B cell (primary cell): ENCODE data around the gene B4GALT5. TPM values are rescaled to one million over a fixed set of nuclear protein-coding genes. Genes with fewer than 3 reads are reported as not detected.
A peak's percentile ranks its signal among the peaks of the same experiment; 100 is the strongest.

ENCODE experiments used
- ATAC-seq: fragments of 200-7000 bp; cut with Tn5 transposase; one replicate; pipeline ENCODE4 v1.10.0; 2021; ENCODE audit warnings: low read depth, mild to moderate bottlenecking, moderate number of reproducible peaks, moderate library complexity
- CTCF ChIA-PET: fragments of 350-600 bp; sonication (Branson Sonifier 250); formaldehyde crosslinking; loops from one replicate; lab custom pipeline; 2021; ENCODE audit warnings: antibody characterized with exemption, inconsistent platforms; lab: Charles Lee
- POLR2A ChIA-PET: fragments of 350-600 bp; sonication (Branson Sonifier 250); formaldehyde crosslinking; loops from one replicate; lab custom pipeline; 2021; ENCODE audit warnings: antibody characterized with exemption; lab: Charles Lee
- DNase-seq: peaks from one replicate; pipeline ENCODE4 v3.0.0; 2013
- H2AFZ ChIP-seq: 2 replicates; pipeline ENCODE4 v1.6.1; 2012; ENCODE audit warnings: mild to moderate bottlenecking, low read depth, low read length; ENCODE audit not compliant: insufficient read depth, poor library complexity, severe bottlenecking
- H3K27ac ChIP-seq, 2 donors: 1 replicate in 1 of 2; 2 replicates in 1 of 2; pipeline ENCODE4 v1.5.1; 2012 to 2013; ENCODE audit warnings: low read length in 2 of 2, mild to moderate bottlenecking in 2 of 2, moderate library complexity in 1 of 2
- H3K27me3 ChIP-seq, 4 experiments: fragments of 200-600 bp in 1 of 4; sonication (generic) in 1 of 4; replicated peaks in 1 of 4; 1 replicate in 2 of 4; 2 replicates in 2 of 4; pipeline versions ENCODE4 v1.6.1 to v1.7.0; 2013 to 2016; ENCODE audit warnings: low read length in 3 of 4, mild to moderate bottlenecking in 2 of 4, mixed read lengths in 1 of 4, moderate library complexity in 1 of 4; ENCODE audit not compliant: insufficient read depth in 4 of 4, control insufficient read depth in 3 of 4; ENCODE audit errors: control extremely low read depth in 1 of 4
- H3K36me3 ChIP-seq, 2 experiments: replicated peaks in 1 of 2; 1 replicate in 1 of 2; 2 replicates in 1 of 2; pipeline versions ENCODE4 v1.6.1 to v1.7.1; 2013; ENCODE audit warnings: low read length in 1 of 2; ENCODE audit not compliant: insufficient read depth in 2 of 2, control insufficient read depth in 1 of 2; ENCODE audit errors: control extremely low read depth in 1 of 2, extremely low read depth in 1 of 2
- H3K4me1 ChIP-seq, 2 donors: fragments of 200-600 bp in 1 of 2; sonication (generic) in 1 of 2; 1 replicate in 1 of 2; 2 replicates in 1 of 2; pipeline versions ENCODE4 v1.5.1 to v1.6.1; 2013 to 2017; ENCODE audit warnings: low read length in 2 of 2; ENCODE audit not compliant: control insufficient read depth in 2 of 2, insufficient read depth in 2 of 2
- H3K4me2 ChIP-seq: replicated peaks from 2 replicates; pipeline ENCODE3; 2012; ENCODE audit warnings: mild to moderate bottlenecking, low read depth, low read length; ENCODE audit not compliant: poor library complexity, severe bottlenecking
- H3K4me3 ChIP-seq, 5 experiments: fragments of 200-600 bp in 1 of 5; sonication (generic) in 1 of 5; 1 replicate in 3 of 5; 2 replicates in 2 of 5; pipeline versions ENCODE4 v1.5.1 to v1.7.0; 2011 to 2016; ENCODE audit warnings: low read length in 4 of 5, mild to moderate bottlenecking in 4 of 5, low read depth in 2 of 5, control low read depth in 1 of 5, moderate library complexity in 1 of 5; ENCODE audit not compliant: insufficient read depth in 1 of 5; ENCODE audit errors: control extremely low read depth in 1 of 5, extremely low read depth in 1 of 5
- H3K79me2 ChIP-seq: fragments of 200-600 bp; sonication (generic); one replicate; pipeline ENCODE4 v1.6.0; 2016; ENCODE audit warnings: low read length; ENCODE audit not compliant: control insufficient read depth, insufficient read depth
- H3K9ac ChIP-seq: fragments of 200-600 bp; sonication (generic); 2 replicates; pipeline ENCODE4 v1.6.1; 2017; ENCODE audit warnings: mild to moderate bottlenecking, low read length, moderate library complexity
- H3K9me3 ChIP-seq, 3 donors: one replicate each; pipeline versions ENCODE4 v1.6.1 to v1.7.1; 2013; ENCODE audit warnings: low read length in 2 of 3; ENCODE audit not compliant: control insufficient read depth in 2 of 3, insufficient read depth in 1 of 3; ENCODE audit errors: control extremely low read depth in 1 of 3
- H4K20me1 ChIP-seq: 2 replicates; pipeline ENCODE4 v1.6.0; 2012; ENCODE audit warnings: mild to moderate bottlenecking, low read length; ENCODE audit not compliant: insufficient read depth, control insufficient read depth, poor library complexity, severe bottlenecking
- H3K27ac Mint-ChIP-seq: one replicate; pipeline ENCODE4 v1.8.0; 2021; ENCODE audit warnings: mixed read lengths
- H3K27me3 Mint-ChIP-seq: one replicate; pipeline ENCODE4 v1.8.0; 2021; ENCODE audit warnings: mixed read lengths
- H3K4me1 Mint-ChIP-seq: one replicate; pipeline ENCODE4 v1.8.0; 2021; ENCODE audit warnings: mixed read lengths
- H3K4me3 Mint-ChIP-seq: one replicate; pipeline ENCODE4 v1.8.0; 2021; ENCODE audit warnings: mixed read lengths
- H3K9me3 Mint-ChIP-seq: one replicate; pipeline ENCODE4 v1.8.0; 2022; ENCODE audit warnings: mixed read lengths; ENCODE audit not compliant: insufficient read depth
- EZH2 ChIP-seq: IDR thresholded peaks from 2 replicates; pipeline ENCODE4 v1.6.1; 2012; ENCODE audit warnings: borderline replicate concordance, low read depth, mild to moderate bottlenecking, moderate library complexity, low read length; ENCODE audit not compliant: insufficient read depth, poor library complexity, severe bottlenecking
- WGBS: methylation state at CpG from one replicate; pipeline ENCODE4 v1.1.5; 2013; ENCODE audit warnings: missing lambda C conversion rate; ENCODE audit not compliant: insufficient coverage; 5-methylcytosine and 5-hydroxymethylcytosine counted together
- intact Hi-C: fragments of 100-400 bp; cut with micrococcal nuclease; formaldehyde crosslinking; loops from one replicate; pipeline ENCODE4 v1.10.0; 2022
- polyA plus RNA-seq: library from polyadenylated mRNA; depleted of rRNA; stranded (reverse); fragments of >200 nt; gene quantifications from 2 replicates; pipeline ENCODE4 v1.2.3, GENCODE V29; 2012
- total RNA-seq, 2 donors: library from RNA; stranded (reverse); fragments of 120-200 nt in 1 of 2; gene quantifications; 1 replicate in 1 of 2; 2 replicates in 1 of 2; pipeline versions ENCODE4 v1.2.3 to v1.2.4, GENCODE V29; 2013 to 2022
- TF ChIP-seq, protein P1 (sequence below): fragments of 200-600 bp; IDR thresholded peaks from one replicate; pipeline ENCODE4 v1.8.0; 2022; ENCODE audit warnings: antibody characterized with exemption, mild to moderate bottlenecking

B4GALT5 gene
- total and polyA plus RNA-seq, 2 donors (not counting 1 experiment from before 2014, with no cell fraction given), result 3.4 to 7.3 TPM

DNA sequence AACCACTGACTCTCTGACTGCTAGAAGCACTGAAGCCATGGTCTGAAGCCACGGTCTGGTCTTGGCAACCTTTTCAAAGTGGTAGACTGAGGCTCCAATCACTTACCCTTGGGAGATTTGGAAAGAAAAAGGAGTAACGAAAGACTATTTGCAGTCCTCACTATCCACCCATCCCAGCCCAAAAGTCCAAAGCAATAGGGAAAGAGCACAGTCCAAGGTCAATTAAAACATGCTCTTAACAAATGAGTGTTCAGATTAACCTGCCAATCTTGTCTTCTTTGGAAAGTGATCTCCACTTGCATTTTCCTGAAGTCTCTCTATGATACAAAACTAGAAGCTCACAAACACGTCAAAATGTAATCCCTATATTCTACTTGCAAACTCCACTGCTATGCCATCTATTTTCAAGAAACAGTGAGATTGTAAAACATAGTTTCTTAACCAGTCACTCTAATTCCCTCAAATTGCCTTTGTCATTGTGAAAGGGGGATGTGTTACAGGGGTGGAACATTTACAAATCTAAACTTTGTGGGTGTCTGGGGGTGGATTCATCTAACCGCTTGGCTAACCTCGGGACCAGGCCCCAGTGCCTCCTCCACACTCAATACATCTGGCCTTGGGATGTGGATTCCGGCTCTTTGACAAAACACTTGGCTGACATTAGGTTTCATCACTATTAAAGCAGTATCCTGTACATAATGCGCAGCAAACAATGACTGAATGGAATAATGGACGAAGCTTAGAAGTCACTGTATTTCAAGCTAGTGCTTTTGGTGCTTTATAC is 56.4 kb downstream of the B4GALT5 start:
- Mint-ChIP-seq H3K4me1 (peaks cover 7% of the 10 kb centered on the region), H3K27me3 (no peaks in the 10 kb centered on the region), H3K27ac (no peak overlapping the region), H3K4me3 (no peak overlapping the region), H3K9me3 (no peaks in the 10 kb centered on the region)
- H3K79me2 ChIP-seq, result peaks cover 20% of the 10 kb centered on the region
- no peak for TF ChIP-seq EZH2
- TF ChIP-seq, protein P1, sequence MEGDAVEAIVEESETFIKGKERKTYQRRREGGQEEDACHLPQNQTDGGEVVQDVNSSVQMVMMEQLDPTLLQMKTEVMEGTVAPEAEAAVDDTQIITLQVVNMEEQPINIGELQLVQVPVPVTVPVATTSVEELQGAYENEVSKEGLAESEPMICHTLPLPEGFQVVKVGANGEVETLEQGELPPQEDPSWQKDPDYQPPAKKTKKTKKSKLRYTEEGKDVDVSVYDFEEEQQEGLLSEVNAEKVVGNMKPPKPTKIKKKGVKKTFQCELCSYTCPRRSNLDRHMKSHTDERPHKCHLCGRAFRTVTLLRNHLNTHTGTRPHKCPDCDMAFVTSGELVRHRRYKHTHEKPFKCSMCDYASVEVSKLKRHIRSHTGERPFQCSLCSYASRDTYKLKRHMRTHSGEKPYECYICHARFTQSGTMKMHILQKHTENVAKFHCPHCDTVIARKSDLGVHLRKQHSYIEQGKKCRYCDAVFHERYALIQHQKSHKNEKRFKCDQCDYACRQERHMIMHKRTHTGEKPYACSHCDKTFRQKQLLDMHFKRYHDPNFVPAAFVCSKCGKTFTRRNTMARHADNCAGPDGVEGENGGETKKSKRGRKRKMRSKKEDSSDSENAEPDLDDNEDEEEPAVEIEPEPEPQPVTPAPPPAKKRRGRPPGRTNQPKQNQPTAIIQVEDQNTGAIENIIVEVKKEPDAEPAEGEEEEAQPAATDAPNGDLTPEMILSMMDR, result no peak
- CTCF ChIA-PET, result interaction anchor here (1.2 kb wide), 1 partner anchor 11 kb away, joined by 3 read pairs; no protein-coding TSS in a partner anchor
- no peak overlapping the region for H3K4me3 ChIP-seq
- H3K27ac ChIP-seq, result no peak overlapping the region
- no peak overlapping the region for H3K9ac ChIP-seq
- H3K9me3 ChIP-seq, result peaks cover 0 to 4% (median 0%) of the 10 kb centered on the region in 3 donors
- peaks cover 7 to 23% of the 10 kb centered on the region in 2 experiments for H3K36me3 ChIP-seq
- ATAC-seq, result no peak
- no peak overlapping the region for H3K4me2 ChIP-seq
- no CpG with 5 or more reads among the region's 8 CpGs for WGBS
- H2AFZ ChIP-seq, result no peak overlapping the region
- peaks cover 0 to 7% of the 10 kb centered on the region in 2 donors for H3K4me1 ChIP-seq
- H3K27me3 ChIP-seq, result no peaks in the 10 kb centered on the region
- POLR2A ChIA-PET, result interaction anchor here (0.6 kb wide), 1 partner anchor 1166 kb away, joined by 3 read pairs; no protein-coding TSS in a partner anchor
- intact Hi-C loops, result no loop called here
- peaks cover 13% of the 10 kb centered on the region for H4K20me1 ChIP-seq
- DNase-seq, result no peak

DNA sequence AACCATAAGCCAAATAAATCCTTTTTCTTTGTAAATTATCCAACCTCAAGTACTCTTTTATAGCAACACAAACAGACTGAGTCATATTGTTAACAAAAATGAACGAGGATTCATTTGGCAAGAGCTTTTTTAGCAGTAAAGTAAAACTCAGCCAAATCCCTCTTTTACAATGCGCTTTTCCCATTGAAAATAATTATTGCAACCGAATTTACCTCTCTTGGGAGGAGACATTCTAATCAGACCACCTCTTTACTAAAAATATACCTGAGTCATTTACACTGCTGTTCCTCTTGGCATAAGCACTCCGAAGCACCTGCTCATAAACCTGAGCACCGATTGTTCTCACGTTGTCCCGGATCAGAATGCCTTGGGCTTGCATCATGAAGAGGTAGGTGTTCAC is 57.4 kb downstream of the B4GALT5 start:
- ChIA-PET CTCF (interaction anchor here (0.7 kb wide), 1 partner anchor 189 kb away, joined by 3 read pairs; no protein-coding TSS in a partner anchor), POLR2A (no interaction called here)
- WGBS, result 93% methylated on average over 2 of the region's 7 CpGs
- H3K9me3 ChIP-seq, result peaks cover 0 to 4% (median 0%) of the 10 kb centered on the region in 3 donors
- peaks cover 0 to 7% of the 10 kb centered on the region in 2 donors for H3K4me1 ChIP-seq
- H3K4me2 ChIP-seq, result no peak overlapping the region
- Mint-ChIP-seq H3K4me3 (no peak overlapping the region), H3K4me1 (peaks cover 7% of the 10 kb centered on the region), H3K27ac (peak overlapping the region; percentile 11), H3K27me3 (no peaks in the 10 kb centered on the region), H3K9me3 (no peaks in the 10 kb centered on the region)
- H3K4me3 ChIP-seq, result no peak overlapping the region
- H3K27ac ChIP-seq, result no peak overlapping the region
- peaks cover 8% of the 10 kb centered on the region for H4K20me1 ChIP-seq
- peaks cover 14% of the 10 kb centered on the region for H3K79me2 ChIP-seq
- no peak for ATAC-seq
- TF ChIP-seq EZH2, result no peak
- TF ChIP-seq, protein P1, result no peak
- H3K27me3 ChIP-seq, result no peaks in the 10 kb centered on the region
- H3K9ac ChIP-seq, result no peak overlapping the region
- H2AFZ ChIP-seq, result no peak overlapping the region
- peaks cover 7 to 23% of the 10 kb centered on the region in 2 experiments for H3K36me3 ChIP-seq
- intact Hi-C loops, result no loop called here
- no peak for DNase-seq
